ENCODE results near the gene LRMDA.

LRMDA gene

DNA sequence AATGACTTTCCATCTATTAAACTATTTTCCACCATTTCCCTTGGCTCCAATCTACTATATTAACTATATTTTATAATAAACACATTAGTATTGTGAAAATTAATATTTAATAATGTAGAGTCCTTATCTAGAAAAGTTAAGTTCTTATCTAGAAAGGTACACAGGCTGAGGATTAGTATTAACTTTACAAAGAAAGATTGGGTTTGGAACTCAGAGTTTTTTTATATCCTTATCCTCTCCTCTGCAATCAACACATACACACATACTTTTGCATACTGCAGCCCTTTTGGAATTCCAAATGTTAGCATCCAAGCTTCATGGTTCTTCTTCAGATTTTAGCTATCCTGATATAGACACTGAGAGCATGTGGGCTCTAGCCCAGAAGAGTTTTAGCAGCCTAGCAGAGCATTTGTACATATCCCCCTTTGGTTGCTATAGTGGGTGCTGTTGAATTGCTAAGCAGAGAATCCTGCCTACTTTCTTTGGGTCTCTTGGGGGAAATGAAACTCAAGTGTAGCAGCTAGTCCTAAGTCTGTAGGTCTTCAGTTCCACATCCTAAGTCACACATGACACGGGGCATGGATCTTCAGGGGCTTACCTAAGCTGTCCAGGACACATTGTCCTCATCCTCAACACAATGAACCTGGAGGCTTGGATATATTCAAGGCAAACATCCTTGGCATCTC, 874.6 kb downstream of the LRMDA start:
- no peaks in the 10 kb centered on the region for H3K79me2 ChIP-seq (ENCODE audit: insufficient read depth, low read length)
- H3K4me3 ChIP-seq (ENCODE audit: insufficient read depth, low read length, poor library complexity, severe bottlenecking): no peak overlapping the region
- H3K27ac ChIP-seq (ENCODE audit: low read depth, low read length): no peak overlapping the region
- no peaks in the 10 kb centered on the region for H4K20me1 ChIP-seq (ENCODE audit: low read depth, low read length)
- no peaks in the 10 kb centered on the region for H3K9me3 ChIP-seq (ENCODE audit: insufficient read depth, low read length)
- TF ChIP-seq, protein P1, sequence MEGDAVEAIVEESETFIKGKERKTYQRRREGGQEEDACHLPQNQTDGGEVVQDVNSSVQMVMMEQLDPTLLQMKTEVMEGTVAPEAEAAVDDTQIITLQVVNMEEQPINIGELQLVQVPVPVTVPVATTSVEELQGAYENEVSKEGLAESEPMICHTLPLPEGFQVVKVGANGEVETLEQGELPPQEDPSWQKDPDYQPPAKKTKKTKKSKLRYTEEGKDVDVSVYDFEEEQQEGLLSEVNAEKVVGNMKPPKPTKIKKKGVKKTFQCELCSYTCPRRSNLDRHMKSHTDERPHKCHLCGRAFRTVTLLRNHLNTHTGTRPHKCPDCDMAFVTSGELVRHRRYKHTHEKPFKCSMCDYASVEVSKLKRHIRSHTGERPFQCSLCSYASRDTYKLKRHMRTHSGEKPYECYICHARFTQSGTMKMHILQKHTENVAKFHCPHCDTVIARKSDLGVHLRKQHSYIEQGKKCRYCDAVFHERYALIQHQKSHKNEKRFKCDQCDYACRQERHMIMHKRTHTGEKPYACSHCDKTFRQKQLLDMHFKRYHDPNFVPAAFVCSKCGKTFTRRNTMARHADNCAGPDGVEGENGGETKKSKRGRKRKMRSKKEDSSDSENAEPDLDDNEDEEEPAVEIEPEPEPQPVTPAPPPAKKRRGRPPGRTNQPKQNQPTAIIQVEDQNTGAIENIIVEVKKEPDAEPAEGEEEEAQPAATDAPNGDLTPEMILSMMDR (IDR thresholded peaks at IDR 0.05; ENCODE audit: insufficient read depth, low read length, poor library complexity, severe bottlenecking): no peak
- no peak for TF ChIP-seq EZH2phosphoT487 (conservative IDR thresholded peaks at IDR 0.05; ENCODE audit: low read length)
- no peaks in the 10 kb centered on the region for H3K9me2 ChIP-seq (replicated peaks; ENCODE audit: insufficient read depth, low read length)
- H3K4me2 ChIP-seq (ENCODE audit: low read depth, low read length, poor library complexity, severe bottlenecking): no peak overlapping the region
- H3K9ac ChIP-seq (ENCODE audit: low read length): no peak overlapping the region
- no peaks in the 10 kb centered on the region for H3F3A ChIP-seq (ENCODE audit: insufficient read depth)
- H2AFZ ChIP-seq (ENCODE audit: low read depth, low read length, severe bottlenecking): no peak overlapping the region
- no peaks in the 10 kb centered on the region for H3K36me3 ChIP-seq (ENCODE audit: low read length)
- H3K27me3 ChIP-seq (ENCODE audit: low read length): no peaks in the 10 kb centered on the region

DNA sequence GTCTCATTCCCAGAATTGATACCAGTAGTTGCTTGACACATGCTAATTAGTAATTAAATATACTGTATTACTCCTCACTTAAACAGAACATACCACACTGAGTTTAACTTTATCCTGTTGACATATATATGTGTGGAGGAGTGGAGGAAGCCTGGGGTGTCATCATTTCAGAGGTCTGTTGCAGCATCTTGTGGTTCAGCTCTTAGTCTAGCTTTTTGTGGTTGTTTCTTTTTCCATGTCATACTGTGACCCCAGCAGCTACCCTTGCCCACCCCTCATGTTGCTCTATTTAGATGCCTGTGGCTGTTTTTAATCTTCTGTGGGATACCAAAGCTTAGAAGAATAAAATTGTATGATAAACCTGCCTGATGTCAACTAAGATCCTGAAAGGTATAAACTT, 875.4 kb downstream of the LRMDA start:
- TF ChIP-seq, protein P1 (IDR thresholded peaks at IDR 0.05; ENCODE audit: insufficient read depth, low read length, poor library complexity, severe bottlenecking): no peak
- TF ChIP-seq EZH2phosphoT487 (conservative IDR thresholded peaks at IDR 0.05; ENCODE audit: low read length): no peak
- no peak overlapping the region for H3K27ac ChIP-seq (ENCODE audit: low read depth, low read length)
- H3K9me3 ChIP-seq (ENCODE audit: insufficient read depth, low read length): no peaks in the 10 kb centered on the region
- H3K9me2 ChIP-seq (replicated peaks; ENCODE audit: insufficient read depth, low read length): no peaks in the 10 kb centered on the region
- H4K20me1 ChIP-seq (ENCODE audit: low read depth, low read length): no peaks in the 10 kb centered on the region
- no peak overlapping the region for H2AFZ ChIP-seq (ENCODE audit: low read depth, low read length, severe bottlenecking)
- H3K36me3 ChIP-seq (ENCODE audit: low read length): no peaks in the 10 kb centered on the region
- H3K79me2 ChIP-seq (ENCODE audit: insufficient read depth, low read length): no peaks in the 10 kb centered on the region
- H3F3A ChIP-seq (ENCODE audit: insufficient read depth): no peaks in the 10 kb centered on the region
- no peaks in the 10 kb centered on the region for H3K27me3 ChIP-seq (ENCODE audit: low read length)
- no peak overlapping the region for H3K4me3 ChIP-seq (ENCODE audit: insufficient read depth, low read length, poor library complexity, severe bottlenecking)
- H3K4me2 ChIP-seq (ENCODE audit: low read depth, low read length, poor library complexity, severe bottlenecking): no peak overlapping the region
- no peak overlapping the region for H3K9ac ChIP-seq (ENCODE audit: low read length)

DNA sequence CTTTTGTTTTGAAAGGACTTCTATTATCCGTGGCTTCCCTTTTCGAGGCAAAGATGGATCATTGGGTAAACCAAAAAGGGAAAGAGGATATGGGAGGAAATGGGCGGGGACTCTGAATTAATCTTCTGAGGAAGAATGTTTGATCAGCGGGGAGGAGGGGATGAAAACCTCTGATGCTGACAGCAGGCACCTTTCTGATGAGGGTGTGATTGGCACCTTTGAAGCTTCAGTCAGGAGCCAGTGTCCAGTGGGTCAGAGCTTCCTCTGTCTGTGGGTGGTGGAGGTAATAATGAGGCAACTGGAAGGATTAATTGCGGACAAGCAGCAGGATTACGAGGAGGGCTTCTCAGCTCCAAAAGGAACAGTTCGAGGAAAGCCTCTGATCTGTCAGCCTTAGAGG, 877.6 kb downstream of the LRMDA start:
- H3K36me3 ChIP-seq (ENCODE audit: low read length): no peaks in the 10 kb centered on the region
- H3K4me2 ChIP-seq (ENCODE audit: low read depth, low read length, poor library complexity, severe bottlenecking): no peak overlapping the region
- no peaks in the 10 kb centered on the region for H3K79me2 ChIP-seq (ENCODE audit: insufficient read depth, low read length)
- H4K20me1 ChIP-seq (ENCODE audit: low read depth, low read length): no peaks in the 10 kb centered on the region
- no peak overlapping the region for H3K9ac ChIP-seq (ENCODE audit: low read length)
- no peak overlapping the region for H2AFZ ChIP-seq (ENCODE audit: low read depth, low read length, severe bottlenecking)
- H3K27me3 ChIP-seq (ENCODE audit: low read length): no peaks in the 10 kb centered on the region
- no peaks in the 10 kb centered on the region for H3F3A ChIP-seq (ENCODE audit: insufficient read depth)
- H3K9me2 ChIP-seq (replicated peaks; ENCODE audit: insufficient read depth, low read length): no peaks in the 10 kb centered on the region
- H3K9me3 ChIP-seq (ENCODE audit: insufficient read depth, low read length): no peaks in the 10 kb centered on the region
- no peak for TF ChIP-seq EZH2phosphoT487 (conservative IDR thresholded peaks at IDR 0.05; ENCODE audit: low read length)
- TF ChIP-seq, protein P1 (IDR thresholded peaks at IDR 0.05; ENCODE audit: insufficient read depth, low read length, poor library complexity, severe bottlenecking): no peak
- H3K4me3 ChIP-seq (ENCODE audit: insufficient read depth, low read length, poor library complexity, severe bottlenecking): no peak overlapping the region
- no peak overlapping the region for H3K27ac ChIP-seq (ENCODE audit: low read depth, low read length)

Data from SU-DHL-6 (cell line).